GM12801 (cell line): ENCODE data around the gene ZNF316.

Experiments
- CTCF ChIP-seq: IDR thresholded peaks from one replicate; pipeline ENCODE4 v1.5.1; 2011; ENCODE audit warnings: control low read depth; ENCODE audit not compliant: insufficient read length; ENCODE audit errors: extremely low read depth

ZNF316 gene

GRCh38 chr7:6606866-6607583, 30.1 kb upstream of the ZNF316 start:
- TF ChIP-seq CTCF, result no peak

GRCh38 chr7:6607651-6608051, 29.5 kb upstream of the ZNF316 start:
- TF ChIP-seq CTCF, result no peak

GRCh38 chr7:6608081-6608480, 29.0 kb upstream of the ZNF316 start:
- no peak for TF ChIP-seq CTCF

- no peak for TF ChIP-seq CTCF
Measured at GRCh38 chr7:6608794-6609193, 28.3 kb upstream of the ZNF316 start.

- TF ChIP-seq CTCF, result no peak
Measured at GRCh38 chr7:6612819-6613218, 24.3 kb upstream of the ZNF316 start.

GRCh38 chr7:6613706-6614105, 23.4 kb upstream of the ZNF316 start:
- TF ChIP-seq CTCF, result no peak

- no peak for TF ChIP-seq CTCF
Measured at GRCh38 chr7:6614953-6615722, 22.0 kb upstream of the ZNF316 start, which contains the start of gene ZNF853. Gene ZNF853, plus strand, starts transcription at chr7:6615610. Its CDS starts 565 bp downstream, at chr7:6616175.
